CD14-positive monocyte (primary cell): ENCODE measurements around the gene SCGB1C2. TPM values are rescaled to one million over a fixed set of nuclear protein-coding genes. Genes with fewer than 3 reads are reported as not detected.
A peak's percentile ranks its signal among the peaks of the same experiment; 100 is the strongest.
"Not testable (repeated sequence)": the region's sequence is repeated elsewhere in the genome, so short reads cannot be mapped to it uniquely, and the experiment has no call there.

Experiments used
- DNase-seq, 3 donors: peaks; one replicate each; pipeline ENCODE4 v3.0.0-alpha.2; 2011 to 2022
- H2AFZ ChIP-seq: 2 replicates; pipeline ENCODE4 v1.6.0; 2012; ENCODE audit warnings: mild to moderate bottlenecking, low read depth, low read length, inconsistent platforms; ENCODE audit not compliant: insufficient read depth, poor library complexity, severe bottlenecking
- H3K27ac ChIP-seq, 2 donors: 1 replicate in 1 of 2; 2 replicates in 1 of 2; pipeline ENCODE4 v1.5.1; 2012 to 2013; ENCODE audit warnings: low read length in 2 of 2, control low read depth in 1 of 2, inconsistent platforms in 1 of 2, low read depth in 1 of 2, mild to moderate bottlenecking in 1 of 2
- H3K27me3 ChIP-seq, 2 donors: one replicate each; pipeline versions ENCODE4 v1.6.0 to v1.6.1; 2011 to 2013; ENCODE audit warnings: low read length in 2 of 2; ENCODE audit not compliant: control insufficient read depth in 2 of 2, insufficient read depth in 2 of 2
- H3K36me3 ChIP-seq, 2 donors: replicated peaks in 1 of 2; 1 replicate in 1 of 2; 2 replicates in 1 of 2; pipeline versions ENCODE4 v1.5.1 to v1.6.1; 2012 to 2013; ENCODE audit warnings: low read length in 2 of 2, control low read depth in 1 of 2, inconsistent platforms in 1 of 2, mild to moderate bottlenecking in 1 of 2; ENCODE audit not compliant: insufficient read depth in 2 of 2, control insufficient read depth in 1 of 2
- H3K4me1 ChIP-seq, 2 donors: 1 replicate in 1 of 2; 2 replicates in 1 of 2; pipeline versions ENCODE4 v1.5.1 to v1.6.1; 2012 to 2013; ENCODE audit warnings: low read length in 2 of 2, control low read depth in 1 of 2, inconsistent platforms in 1 of 2, mild to moderate bottlenecking in 1 of 2, moderate library complexity in 1 of 2; ENCODE audit not compliant: insufficient read depth in 2 of 2, control insufficient read depth in 1 of 2
- H3K4me2 ChIP-seq: replicated peaks from 2 replicates; pipeline ENCODE3; 2012; ENCODE audit warnings: low read length, moderate library complexity, mild to moderate bottlenecking; ENCODE audit not compliant: poor library complexity, severe bottlenecking; ENCODE audit errors: extremely low read depth
- H3K4me3 ChIP-seq, 3 experiments: fragments of 200-600 bp in 1 of 3; sonication (generic) in 1 of 3; replicated peaks in 1 of 3; 1 replicate in 2 of 3; 2 replicates in 1 of 3; pipeline ENCODE4 v1.5.1; 2011 to 2013; ENCODE audit warnings: low read length in 3 of 3, mild to moderate bottlenecking in 3 of 3, control low read depth in 2 of 3, low read depth in 2 of 3, inconsistent platforms in 1 of 3, moderate library complexity in 1 of 3
- H3K79me2 ChIP-seq: 2 replicates; pipeline ENCODE4 v1.6.0; 2012; ENCODE audit warnings: mild to moderate bottlenecking, control low read depth, inconsistent platforms, low read length, moderate library complexity; ENCODE audit not compliant: insufficient read depth
- H3K9ac ChIP-seq: 2 replicates; pipeline ENCODE4 v1.6.0; 2017; ENCODE audit warnings: low read length, mild to moderate bottlenecking; ENCODE audit not compliant: insufficient read depth, poor library complexity, severe bottlenecking
- H3K9me3 ChIP-seq, 2 donors: replicated peaks in 1 of 2; 1 replicate in 1 of 2; 2 replicates in 1 of 2; pipeline versions ENCODE4 v1.5.1 to v1.6.1; 2012 to 2013; ENCODE audit warnings: low read length in 2 of 2, control low read depth in 1 of 2; ENCODE audit not compliant: control insufficient read depth in 1 of 2, insufficient read depth in 1 of 2
- H4K20me1 ChIP-seq: 2 replicates; pipeline ENCODE4 v1.6.0; 2012; ENCODE audit warnings: mild to moderate bottlenecking, low read length, control low read depth, moderate library complexity; ENCODE audit not compliant: insufficient read depth
- H3K27ac Mint-ChIP-seq, 7 donors: one replicate each; pipeline ENCODE4 v1.8.0; 2020; ENCODE audit warnings: mild to moderate bottlenecking in 7 of 7, mixed read lengths in 7 of 7, moderate library complexity in 6 of 7, inconsistent platforms in 2 of 7
- H3K27me3 Mint-ChIP-seq, 3 donors: one replicate each; pipeline ENCODE4 v1.8.0; 2021 to 2022; ENCODE audit warnings: low read depth in 3 of 3, mild to moderate bottlenecking in 3 of 3, mixed read lengths in 3 of 3, moderate library complexity in 3 of 3, inconsistent platforms in 1 of 3
- H3K36me3 Mint-ChIP-seq, 2 donors: one replicate each; pipeline ENCODE4 v1.8.0; 2020; ENCODE audit warnings: mixed read lengths in 2 of 2, inconsistent platforms in 1 of 2, mild to moderate bottlenecking in 1 of 2
- H3K4me1 Mint-ChIP-seq: one replicate; pipeline ENCODE4 v1.8.0; 2020; ENCODE audit warnings: mild to moderate bottlenecking, mixed read lengths
- H3K4me3 Mint-ChIP-seq, 2 donors: one replicate each; pipeline ENCODE4 v1.8.0; 2020; ENCODE audit warnings: mild to moderate bottlenecking in 2 of 2, mixed read lengths in 2 of 2, moderate library complexity in 1 of 2
- H3K9me3 Mint-ChIP-seq, 7 donors: one replicate each; pipeline ENCODE4 v1.8.0; 2020 to 2022; ENCODE audit warnings: mixed read lengths in 7 of 7, mild to moderate bottlenecking in 6 of 7, moderate library complexity in 6 of 7, inconsistent platforms in 2 of 7
- CTCF ChIP-seq: fragments of 200-600 bp; IDR thresholded peaks from one replicate; pipeline ENCODE4 v1.8.0; 2022; ENCODE audit warnings: antibody characterized with exemption, mild to moderate bottlenecking
- WGBS: methylation state at CpG from one replicate; pipeline ENCODE4 v1.1.5; 2013; ENCODE audit warnings: missing lambda C conversion rate; ENCODE audit not compliant: insufficient coverage; 5-methylcytosine and 5-hydroxymethylcytosine counted together
- intact Hi-C, 2 donors: fragments of 100-400 bp; cut with micrococcal nuclease; formaldehyde crosslinking; loops; one replicate each; pipeline versions ENCODE4 v1.15.0 to v1.15.1; 2023
- polyA plus RNA-seq, 3 donors: library from polyadenylated mRNA; depleted of rRNA in 1 of 3; unstranded in 2 of 3; stranded (reverse) in 1 of 3; fragments of 300-500 nt in 2 of 3; fragments of >200 nt in 1 of 3; fragmentation: Illumina TruSeq in 2 of 3; gene quantifications; 1 replicate in 2 of 3; 2 replicates in 1 of 3; pipeline ENCODE4 v1.2.3, GENCODE V29; 2012 to 2021

The SCGB1C2 gene
- polyA plus RNA-seq, 3 donors: not detected

GRCh38 chr17:164303-165235, 27.2 kb downstream of the SCGB1C2 start:
- H3K79me2 ChIP-seq: no peaks in the 10 kb centered on the region
- Mint-ChIP-seq H3K9me3 (peaks cover 0 to 2% (median 0%) of the 10 kb centered on the region in 7 donors), H3K4me1 (peaks cover 2% of the 10 kb centered on the region), H3K36me3 (no peaks in the 10 kb centered on the region), H3K4me3 (no peak overlapping the region), H3K27me3 (peaks cover 0 to 4% (median 4%) of the 10 kb centered on the region in 3 donors), H3K27ac (peak overlapping the region in 1 of 7 donors; percentile 17)
- peak in 2 of 3 donors; percentile 15 to 41 for DNase-seq
- H3K27ac ChIP-seq: no peak overlapping the region
- H3K27me3 ChIP-seq: no peaks in the 10 kb centered on the region
- H3K9me3 ChIP-seq: no peaks in the 10 kb centered on the region
- no peaks in the 10 kb centered on the region for H4K20me1 ChIP-seq
- H3K9ac ChIP-seq: no peak overlapping the region
- intact Hi-C loops: no loop called here
- H2AFZ ChIP-seq: no peak overlapping the region
- 89% methylated on average over 11 of the region's 16 CpGs for WGBS
- no peaks in the 10 kb centered on the region for H3K36me3 ChIP-seq
- no peaks in the 10 kb centered on the region for H3K4me1 ChIP-seq
- no peak overlapping the region for H3K4me3 ChIP-seq
- no peak overlapping the region for H3K4me2 ChIP-seq
- TF ChIP-seq CTCF: peak; percentile 18

GRCh38 chr17:165939-166338, 28.6 kb downstream of the SCGB1C2 start:
- Histone ChIP-seq H3K4me2 (no peak overlapping the region), H3K9ac (no peak overlapping the region), H3K27ac (no peak overlapping the region), H3K36me3 (no peaks in the 10 kb centered on the region), H3K27me3 (no peaks in the 10 kb centered on the region), H3K9me3 (no peaks in the 10 kb centered on the region), H3K4me1 (no peaks in the 10 kb centered on the region), H2AFZ (no peak overlapping the region), H4K20me1 (no peaks in the 10 kb centered on the region), H3K4me3 (no peak overlapping the region), H3K79me2 (no peaks in the 10 kb centered on the region)
- intact Hi-C loops: no loop called here
- H3K27me3 Mint-ChIP-seq: peaks cover 1 to 6% (median 4%) of the 10 kb centered on the region in 3 donors
- WGBS: 97% methylated on average over 14 of the region's 14 CpGs
- no peaks in the 10 kb centered on the region for H3K36me3 Mint-ChIP-seq
- no peak for DNase-seq
- no peak overlapping the region for H3K27ac Mint-ChIP-seq
- TF ChIP-seq CTCF: no peak
- no peak overlapping the region for H3K4me3 Mint-ChIP-seq
- H3K4me1 Mint-ChIP-seq: peaks cover 2% of the 10 kb centered on the region
- H3K9me3 Mint-ChIP-seq: no peaks in the 10 kb centered on the region

- H3K79me2 ChIP-seq, H3K27me3 ChIP-seq, H3K9me3 ChIP-seq, intact Hi-C loops, H3K36me3 Mint-ChIP-seq, H3K9ac ChIP-seq, H2AFZ ChIP-seq, H3K27ac Mint-ChIP-seq, H3K4me2 ChIP-seq, H3K27ac ChIP-seq, H3K4me1 Mint-ChIP-seq, H4K20me1 ChIP-seq, H3K27me3 Mint-ChIP-seq, H3K9me3 Mint-ChIP-seq, H3K4me3 Mint-ChIP-seq, H3K4me1 ChIP-seq, H3K4me3 ChIP-seq, H3K36me3 ChIP-seq, DNase-seq: not testable (repeated sequence)
- WGBS: 100% methylated on average over 2 of the region's 11 CpGs
Measured at GRCh38 chr17:168614-169013, 31.2 kb downstream of the SCGB1C2 start.
